ENCODE measurements around the gene SAG. TPM values are rescaled to one million over a fixed set of nuclear protein-coding genes. Genes with fewer than 3 reads are reported as not detected.

Gene SAG
- total and polyA plus RNA-seq, 2 of the 13 experiments (the other 11 are each of a cell fraction or from before 2014, with no cell fraction given), result not detected

GRCh38 chr2:233387667-233388528, 80.3 kb downstream of the SAG start (continued):
- TF ChIP-seq NFAT5 (CRISPR knock-in tag; IDR thresholded peaks at IDR 0.05) (no peak), ZNF784 (CRISPR knock-in tag; IDR thresholded peaks at IDR 0.05; ENCODE audit: borderline replicate concordance) (no peak), ZBTB2 (CRISPR knock-in tag; IDR thresholded peaks at IDR 0.05; ENCODE audit: low read depth) (no peak), PLRG1 (conservative IDR thresholded peaks at IDR 0.05) (no peak), ZNF225 (CRISPR knock-in tag; IDR thresholded peaks at IDR 0.05) (no peak), ZBTB10 (CRISPR knock-in tag; IDR thresholded peaks at IDR 0.05; ENCODE audit: borderline replicate concordance) (no peak), GABPA (IDR thresholded peaks at IDR 0.05; ENCODE audit: low read depth, low read length) (no peak), GABPA (CRISPR knock-in tag; IDR thresholded peaks at IDR 0.05; ENCODE audit: low read depth) (no peak), MATR3 (CRISPR knock-in tag; IDR thresholded peaks at IDR 0.05) (no peak), MAFF (IDR thresholded peaks at IDR 0.05; ENCODE audit: low read depth, low read length) (no peak), FLYWCH1 (CRISPR knock-in tag; IDR thresholded peaks at IDR 0.05) (no peak), BORCS8-MEF2B (CRISPR knock-in tag; IDR thresholded peaks at IDR 0.05) (peak; percentile 75; the same call in 1 of the 2 replicates), ZNF235 (CRISPR knock-in tag; IDR thresholded peaks at IDR 0.05; ENCODE audit: borderline replicate concordance) (no peak), NR0B2 (CRISPR knock-in tag; IDR thresholded peaks at IDR 0.05) (no peak)
